Chondrocyte (in vitro differentiated cells): ENCODE data around the gene LMBR1L. TPM values are rescaled to one million over a fixed set of nuclear protein-coding genes. Genes with fewer than 3 reads are reported as not detected.

ENCODE experiments used
- DNase-seq: peaks from one replicate; pipeline ENCODE4 v3.0.0; 2021; ENCODE audit warnings: mixed read lengths, low spot score
- H3K27ac Mint-ChIP-seq: one replicate; pipeline ENCODE4 v1.8.0; 2021; ENCODE audit warnings: mild to moderate bottlenecking, moderate library complexity, mixed read lengths; ENCODE audit not compliant: unreplicated experiment
- H3K27me3 Mint-ChIP-seq: 2 replicates; pipeline ENCODE4 v1.8.0; 2021; ENCODE audit warnings: low read depth, mixed read lengths
- H3K36me3 Mint-ChIP-seq: 2 replicates; pipeline ENCODE4 v1.8.0; 2021; ENCODE audit warnings: low read depth, mixed read lengths
- H3K4me1 Mint-ChIP-seq: 2 replicates; pipeline ENCODE4 v1.8.0; 2021; ENCODE audit warnings: low read depth, mild to moderate bottlenecking, mixed read lengths
- H3K4me3 Mint-ChIP-seq: one replicate; pipeline ENCODE4 v1.8.0; 2021; ENCODE audit warnings: mild to moderate bottlenecking, moderate library complexity, mixed read lengths; ENCODE audit not compliant: unreplicated experiment
- H3K9me3 Mint-ChIP-seq: 2 replicates; pipeline ENCODE4 v1.8.0; 2021; ENCODE audit warnings: low read depth, mixed read lengths
- total RNA-seq: library from RNA; stranded (reverse); gene quantifications from 3 replicates; pipeline ENCODE4 v1.2.1, GENCODE V29; 2021
- TF ChIP-seq, protein P1 (sequence below): fragments of 200-600 bp; sonication (generic); IDR thresholded peaks from 2 replicates; pipeline ENCODE4 v1.5.0; 2021; ENCODE audit warnings: antibody characterized with exemption, mild to moderate bottlenecking, moderate library complexity

Gene LMBR1L
- total RNA-seq, 1 donor from 2014 or later, result 46.9 TPM

DNA sequence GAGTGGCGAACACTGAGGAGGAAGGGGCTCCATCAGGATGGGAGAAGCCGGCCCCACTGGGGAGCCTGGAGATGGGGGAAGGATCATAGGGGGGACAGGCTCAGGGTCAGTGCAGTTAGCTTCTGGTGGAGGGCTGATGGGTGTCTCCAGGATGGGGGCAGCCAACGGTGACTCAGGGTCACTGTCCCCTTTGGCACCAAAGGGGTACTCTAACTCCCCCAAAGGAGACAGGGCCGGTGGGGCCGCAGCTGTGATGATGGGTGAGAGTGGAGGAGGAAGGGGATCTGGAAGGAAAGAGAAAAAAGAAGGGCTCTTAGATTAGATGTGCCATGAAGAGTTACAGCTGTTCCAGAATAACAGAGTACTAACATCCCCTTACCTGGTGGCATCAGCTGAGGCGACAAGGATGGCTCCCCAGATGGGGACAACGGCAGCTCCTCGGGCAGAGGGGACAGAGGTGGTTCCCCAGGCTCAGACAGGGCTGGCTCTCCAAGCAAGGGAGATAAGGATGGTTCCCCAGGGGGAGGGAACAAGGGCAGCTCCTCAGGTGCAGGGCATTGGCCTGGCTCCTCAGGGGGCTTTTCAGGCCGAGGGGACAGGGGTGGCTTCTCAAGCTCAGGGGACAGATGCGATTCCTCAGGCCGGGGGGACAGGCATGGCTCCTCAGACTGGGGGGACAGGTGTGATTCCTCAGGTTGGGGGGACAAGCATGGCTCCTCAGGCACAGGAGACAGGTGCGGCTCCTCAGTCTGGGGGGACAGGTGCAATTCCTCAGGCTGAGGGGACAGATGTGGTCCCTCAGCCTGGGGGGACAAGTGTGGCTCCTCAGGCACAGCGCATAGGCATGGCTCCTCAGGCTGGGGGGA is 59.9 kb downstream of the LMBR1L start:
- peak overlapping the region; percentile 80 for H3K27ac Mint-ChIP-seq

GRCh38 chr12:49049566-49050224 is 61.0 kb downstream of the LMBR1L start:
- Mint-ChIP-seq H3K4me3 (no peak overlapping the region), H3K36me3 (peaks cover 58% of the 10 kb centered on the region), H3K9me3 (no peaks in the 10 kb centered on the region), H3K27ac (peak overlapping the region; percentile 80), H3K4me1 (peaks cover 15% of the 10 kb centered on the region), H3K27me3 (no peaks in the 10 kb centered on the region)
- DNase-seq, result no peak
- TF ChIP-seq, protein P1, sequence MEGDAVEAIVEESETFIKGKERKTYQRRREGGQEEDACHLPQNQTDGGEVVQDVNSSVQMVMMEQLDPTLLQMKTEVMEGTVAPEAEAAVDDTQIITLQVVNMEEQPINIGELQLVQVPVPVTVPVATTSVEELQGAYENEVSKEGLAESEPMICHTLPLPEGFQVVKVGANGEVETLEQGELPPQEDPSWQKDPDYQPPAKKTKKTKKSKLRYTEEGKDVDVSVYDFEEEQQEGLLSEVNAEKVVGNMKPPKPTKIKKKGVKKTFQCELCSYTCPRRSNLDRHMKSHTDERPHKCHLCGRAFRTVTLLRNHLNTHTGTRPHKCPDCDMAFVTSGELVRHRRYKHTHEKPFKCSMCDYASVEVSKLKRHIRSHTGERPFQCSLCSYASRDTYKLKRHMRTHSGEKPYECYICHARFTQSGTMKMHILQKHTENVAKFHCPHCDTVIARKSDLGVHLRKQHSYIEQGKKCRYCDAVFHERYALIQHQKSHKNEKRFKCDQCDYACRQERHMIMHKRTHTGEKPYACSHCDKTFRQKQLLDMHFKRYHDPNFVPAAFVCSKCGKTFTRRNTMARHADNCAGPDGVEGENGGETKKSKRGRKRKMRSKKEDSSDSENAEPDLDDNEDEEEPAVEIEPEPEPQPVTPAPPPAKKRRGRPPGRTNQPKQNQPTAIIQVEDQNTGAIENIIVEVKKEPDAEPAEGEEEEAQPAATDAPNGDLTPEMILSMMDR, result no peak

More for the DNA sequence above, 59.9 kb downstream of the LMBR1L start:
- Mint-ChIP-seq H3K4me1 (peaks cover 26% of the 10 kb centered on the region), H3K4me3 (no peak overlapping the region), H3K36me3 (peaks cover 56% of the 10 kb centered on the region), H3K27me3 (no peaks in the 10 kb centered on the region), H3K9me3 (no peaks in the 10 kb centered on the region)
- TF ChIP-seq, protein P1, result no peak
- no peak for DNase-seq

DNA sequence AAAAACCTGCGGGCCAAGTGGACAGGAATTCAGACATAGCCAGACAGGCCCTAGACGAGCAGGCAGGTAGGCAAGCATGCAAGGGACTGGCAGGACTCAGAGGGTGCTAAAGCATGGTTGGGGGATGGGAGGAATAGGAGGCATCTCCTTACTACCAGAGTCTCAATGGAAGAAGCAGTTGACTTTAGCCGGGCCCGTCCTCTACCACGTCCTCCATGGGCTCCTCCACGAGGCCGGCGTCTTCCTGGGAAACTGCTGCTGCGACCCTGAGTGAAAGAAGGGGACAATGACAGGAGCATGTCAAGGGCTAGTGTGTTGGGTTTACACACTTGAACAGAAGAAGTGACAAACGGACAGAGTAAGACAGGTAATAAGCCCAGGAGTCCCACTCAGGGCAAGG is 61.7 kb downstream of the LMBR1L start:
- TF ChIP-seq, protein P1, result no peak
- DNase-seq, result no peak
- peaks cover 63% of the 10 kb centered on the region for H3K36me3 Mint-ChIP-seq
- no peak overlapping the region for H3K27ac Mint-ChIP-seq
- H3K4me1 Mint-ChIP-seq, result peaks cover 15% of the 10 kb centered on the region
- H3K4me3 Mint-ChIP-seq, result no peak overlapping the region
- H3K9me3 Mint-ChIP-seq, result no peaks in the 10 kb centered on the region
- no peaks in the 10 kb centered on the region for H3K27me3 Mint-ChIP-seq

Other genes starting within 250 kb of the LMBR1L start
- gene RND1, start 245.0 kb downstream of the LMBR1L start, total RNA-seq, result 0.99 to 1.5 TPM (median 1.1 TPM) in 3 replicates
- 23.5 to 30.7 TPM (median 24.0 TPM) in 3 replicates for gene FKBP11, start 185.4 kb downstream of the LMBR1L start, total RNA-seq
- gene ARF3, start 153.4 kb downstream of the LMBR1L start, total RNA-seq, result 116 to 128 TPM (median 126 TPM) in 3 replicates
- 0.25 to 0.39 TPM in 2 of 3 replicates, not detected in the other for gene WNT10B, start 139.1 kb downstream of the LMBR1L start, total RNA-seq
- not detected in 3 replicates for gene WNT1, start 132.5 kb downstream of the LMBR1L start, total RNA-seq
- gene DDN, start 111.5 kb downstream of the LMBR1L start, total RNA-seq, result 0.10 to 0.74 TPM (median 0.72 TPM) in 3 replicates
- gene PRKAG1, start 92.1 kb downstream of the LMBR1L start, total RNA-seq, result 61.5 to 77.1 TPM (median 61.7 TPM) in 3 replicates
- 65.4 to 73.8 TPM (median 70.7 TPM) in 3 replicates for gene KMT2D, start 50.1 kb downstream of the LMBR1L start, total RNA-seq
- gene RHEBL1, start 40.9 kb downstream of the LMBR1L start, total RNA-seq, result 0.64 to 0.95 TPM in 2 of 3 replicates, not detected in the other
- gene DHH, start 16.0 kb downstream of the LMBR1L start, total RNA-seq, result 0.07 TPM in 1 of 3 replicates, not detected in the others
- gene TUBA1B, start 20.5 kb upstream of the LMBR1L start, total RNA-seq, result 544 to 857 TPM (median 551 TPM) in 3 replicates
- gene TUBA1A, start 78.2 kb upstream of the LMBR1L start, total RNA-seq, result 431 to 551 TPM (median 437 TPM) in 3 replicates
- 171 to 200 TPM (median 176 TPM) in 3 replicates for gene TUBA1C, start 154.2 kb upstream of the LMBR1L start, total RNA-seq
- gene PRPH, start 184.3 kb upstream of the LMBR1L start, total RNA-seq, result not detected in 3 replicates
- gene TROAP, start 212.4 kb upstream of the LMBR1L start, total RNA-seq, result 4.0 to 6.5 TPM (median 6.2 TPM) in 3 replicates
- gene C1QL4, start 226.3 kb upstream of the LMBR1L start, total RNA-seq, result 0.33 to 0.60 TPM (median 0.46 TPM) in 3 replicates
- gene DNAJC22, start 236.0 kb upstream of the LMBR1L start, total RNA-seq, result 0.36 to 1.1 TPM (median 0.50 TPM) in 3 replicates